H1 (cell line): ENCODE results near the gene TAF1L. TPM values are rescaled to one million over a fixed set of nuclear protein-coding genes. Genes with fewer than 3 reads are reported as not detected.

ENCODE experiments used
- CTCF ChIA-PET: fragments of 300-600 bp; sonication (Branson Sonifier 250); formaldehyde crosslinking; loops from one replicate; lab custom pipeline; 2021; ENCODE audit not compliant: partially characterized antibody; lab: Charles Lee
- POLR2A ChIA-PET: fragments of 300-600 bp; sonication (Branson Sonifier 250); formaldehyde crosslinking; loops from one replicate; lab custom pipeline; 2021; ENCODE audit warnings: inconsistent platforms; ENCODE audit not compliant: partially characterized antibody; lab: Charles Lee
- DNase-seq, 2 experiments: peaks; one replicate each; pipeline versions ENCODE4 v3.0.0 to v3.0.0-alpha.2; 2010 to 2022; ENCODE audit warnings: low spot score in 2 of 2, low read depth in 1 of 2, mixed read lengths in 1 of 2
- FAIRE-seq: peaks from 2 replicates; lab custom pipeline; 2011; peaks lifted over from hg19 to GRCh38; lab: Jason Lieb, UNC
- H2AFZ ChIP-seq: 2 replicates; pipeline ENCODE4 v1.8.1; 2012; ENCODE audit warnings: low read length, inconsistent platforms
- H2AK5ac ChIP-seq: 2 replicates; pipeline ENCODE4 v1.6.1; 2013; ENCODE audit warnings: low read depth, low read length
- H2BK120ac ChIP-seq: replicated peaks from 2 replicates; pipeline ENCODE3; 2013; ENCODE audit warnings: low read depth, low read length, inconsistent platforms
- H2BK12ac ChIP-seq: 2 replicates; pipeline ENCODE4 v1.6.1; 2013; ENCODE audit warnings: low read depth, low read length
- H2BK15ac ChIP-seq: 2 replicates; pipeline ENCODE4 v1.6.1; 2013; ENCODE audit warnings: low read length
- H2BK20ac ChIP-seq: 2 replicates; pipeline ENCODE4 v1.6.1; 2013; ENCODE audit warnings: low read length
- H2BK5ac ChIP-seq: 2 replicates; pipeline ENCODE4 v1.6.1; 2013; ENCODE audit warnings: low read depth, low read length
- H3K14ac ChIP-seq: 2 replicates; pipeline ENCODE4 v1.6.1; 2013; ENCODE audit warnings: inconsistent platforms; ENCODE audit not compliant: insufficient read length
- H3K18ac ChIP-seq: 2 replicates; pipeline ENCODE4 v1.6.1; 2013; ENCODE audit warnings: low read length; ENCODE audit errors: extremely low read depth
- H3K23ac ChIP-seq: 2 replicates; pipeline ENCODE4 v1.6.1; 2013; ENCODE audit warnings: inconsistent platforms; ENCODE audit not compliant: insufficient read length
- H3K23me2 ChIP-seq: 2 replicates; pipeline ENCODE4 v1.6.1; 2013; ENCODE audit warnings: low read depth, low read length
- H3K27ac ChIP-seq: 2 replicates; pipeline ENCODE4 v1.6.1; 2011; ENCODE audit warnings: low read depth, low read length, inconsistent platforms
- H3K27me3 ChIP-seq, 4 experiments: replicated peaks in 1 of 4; 1 replicate in 1 of 4; 2 replicates in 3 of 4; pipeline versions ENCODE4 v1.6.1 to v1.8.1; 2011 to 2013; ENCODE audit warnings: low read length in 3 of 4, mild to moderate bottlenecking in 3 of 4, inconsistent platforms in 2 of 4, mixed read lengths in 2 of 4, moderate library complexity in 1 of 4; ENCODE audit not compliant: control insufficient read depth in 3 of 4, insufficient read depth in 3 of 4; ENCODE audit errors: extremely low read depth in 1 of 4
- H3K36me3 ChIP-seq, 4 experiments: 2 replicates each; pipeline versions ENCODE4 v1.6.1 to v1.8.1; 2011 to 2013; ENCODE audit warnings: mild to moderate bottlenecking in 4 of 4, low read length in 3 of 4, moderate library complexity in 2 of 4, control low read depth in 1 of 4, inconsistent platforms in 1 of 4; ENCODE audit not compliant: insufficient read depth in 4 of 4, control insufficient read depth in 2 of 4
- H3K4ac ChIP-seq: replicated peaks from 2 replicates; pipeline ENCODE3; 2013; ENCODE audit warnings: low read length, low read depth, mixed read lengths, inconsistent platforms; ENCODE audit not compliant: insufficient read length
- H3K4me1 ChIP-seq, 4 experiments: replicated peaks in 1 of 4; 1 replicate in 1 of 4; 2 replicates in 3 of 4; pipeline versions ENCODE4 v1.6.1 to v1.8.1; 2011 to 2013; ENCODE audit warnings: low read length in 3 of 4, inconsistent platforms in 2 of 4, mixed read lengths in 1 of 4; ENCODE audit not compliant: insufficient read depth in 4 of 4, control insufficient read depth in 3 of 4
- H3K4me2 ChIP-seq, 2 experiments: 2 replicates each; pipeline versions ENCODE4 v1.6.1 to v1.8.1; 2011 to 2013; ENCODE audit warnings: low read depth in 2 of 2, low read length in 2 of 2, control low read depth in 1 of 2, inconsistent platforms in 1 of 2, mild to moderate bottlenecking in 1 of 2; ENCODE audit not compliant: insufficient read depth in 1 of 2
- H3K4me3 ChIP-seq, 4 experiments: fragments of 200-600, 300-600 bp in 1 of 4; sonication (generic), shearing (Covaris generic), sonication (Bioruptor Twin) in 1 of 4; 2 replicates each; pipeline versions ENCODE4 v1.5.1 to v1.8.1; 2011 to 2016; ENCODE audit warnings: low read length in 4 of 4, low read depth in 3 of 4, control low read depth in 2 of 4, inconsistent platforms in 2 of 4, mild to moderate bottlenecking in 2 of 4, mixed read lengths in 1 of 4, moderate library complexity in 1 of 4; ENCODE audit not compliant: insufficient read depth in 2 of 4; ENCODE audit errors: extremely low read depth in 1 of 4
- H3K56ac ChIP-seq: replicated peaks from 2 replicates; pipeline ENCODE3; 2013; ENCODE audit warnings: low read depth, mild to moderate bottlenecking, mixed read lengths, low read length, inconsistent platforms; ENCODE audit not compliant: insufficient read length
- H3K79me1 ChIP-seq: 2 replicates; pipeline ENCODE4 v1.6.1; 2013; ENCODE audit warnings: low read depth, low read length, control low read depth
- H3K79me2 ChIP-seq, 2 experiments: 2 replicates each; pipeline versions ENCODE4 v1.6.1 to v1.8.1; 2012 to 2013; ENCODE audit warnings: low read length in 2 of 2, mild to moderate bottlenecking in 2 of 2, inconsistent platforms in 1 of 2; ENCODE audit not compliant: insufficient read depth in 2 of 2, control insufficient read depth in 1 of 2
- H3K9ac ChIP-seq, 4 experiments: replicated peaks in 1 of 4; 1 replicate in 1 of 4; 2 replicates in 3 of 4; pipeline versions ENCODE4 v1.6.1 to v1.8.1; 2011 to 2013; ENCODE audit warnings: low read depth in 3 of 4, low read length in 3 of 4, control low read depth in 2 of 4, mild to moderate bottlenecking in 2 of 4, moderate library complexity in 2 of 4, inconsistent platforms in 1 of 4; ENCODE audit errors: extremely low read depth in 1 of 4
- H3K9me3 ChIP-seq, 2 experiments: 2 replicates each; pipeline versions ENCODE4 v1.6.1 to v1.8.1; 2012 to 2013; ENCODE audit warnings: mild to moderate bottlenecking in 2 of 2, moderate library complexity in 2 of 2, control low read depth in 1 of 2, inconsistent platforms in 1 of 2, low read depth in 1 of 2, low read length in 1 of 2, mixed read lengths in 1 of 2; ENCODE audit not compliant: insufficient read depth in 2 of 2
- H4K20me1 ChIP-seq, 2 experiments: replicated peaks in 1 of 2; 2 replicates each; pipeline versions ENCODE3 to v1.8.1; 2011 to 2013; ENCODE audit warnings: inconsistent platforms in 2 of 2, low read length in 2 of 2, mild to moderate bottlenecking in 1 of 2; ENCODE audit not compliant: insufficient read depth in 2 of 2, control insufficient read depth in 1 of 2
- H4K5ac ChIP-seq: 2 replicates; pipeline ENCODE4 v1.6.1; 2013; ENCODE audit warnings: low read length, low read depth, mixed read lengths, inconsistent platforms; ENCODE audit not compliant: insufficient read length
- H4K8ac ChIP-seq: 2 replicates; pipeline ENCODE4 v1.8.0; 2013; ENCODE audit warnings: mild to moderate bottlenecking, moderate library complexity, low read length, inconsistent platforms; ENCODE audit not compliant: insufficient read depth; ENCODE audit errors: extremely low read depth
- H4K91ac ChIP-seq: replicated peaks from 2 replicates; pipeline ENCODE3; 2013; ENCODE audit warnings: low read length, mixed read lengths, inconsistent platforms; ENCODE audit not compliant: insufficient read length
- GTF2F1 ChIP-seq: IDR thresholded peaks from 2 replicates; pipeline ENCODE4 v1.6.1; 2012; ENCODE audit warnings: low read depth, low read length, improper control_type of control experiment, borderline replicate concordance
- JUND ChIP-seq: IDR thresholded peaks from 2 replicates; pipeline ENCODE4 v1.6.1; 2011; ENCODE audit warnings: mild to moderate bottlenecking, improper control_type of control experiment, low read length
- SP2 ChIP-seq: IDR thresholded peaks from 2 replicates; pipeline ENCODE4 v1.6.1; 2012; ENCODE audit warnings: mild to moderate bottlenecking, low read length, inconsistent platforms
- TAF7 ChIP-seq: optimal IDR thresholded peaks from 2 replicates; pipeline ENCODE3; 2011; ENCODE audit warnings: low read depth, mild to moderate bottlenecking, inconsistent platforms, low read length, moderate library complexity, borderline replicate concordance
- TCF12 ChIP-seq: IDR thresholded peaks from 2 replicates; pipeline ENCODE4 v1.6.1; 2011; ENCODE audit warnings: low read depth, mild to moderate bottlenecking, low read length
- YY1 ChIP-seq: IDR thresholded peaks from 2 replicates; pipeline ENCODE4 v1.6.1; 2011; ENCODE audit warnings: low read depth, mild to moderate bottlenecking, low read length
- polyA plus RNA-seq, 7 experiments: library from polyadenylated mRNA; depleted of rRNA in 3 of 7; stranded (reverse) in 5 of 7; unstranded in 2 of 7; fragments of >200 nt in 5 of 7; fragments of 200-250 nt in 2 of 7; gene quantifications; 1 replicate in 5 of 7; 2 replicates in 1 of 7; 4 replicates in 1 of 7; pipeline versions ENCODE4 v1.2.1 to v1.2.3, GENCODE V29; 2011 to 2013; ENCODE audit warnings: missing spikeins in 2 of 7, mixed read lengths in 2 of 7
- total RNA-seq: library from RNA; stranded (reverse); fragmentation: NEBNext Ultra II Directional; extraction: Animal tissue kit (Norgen Biotek cat#: 25700); gene quantifications from 2 replicates; pipeline ENCODE4 v1.2.1, GENCODE V29; 2021

Gene TAF1L
- total and polyA plus RNA-seq, 2 of the 8 experiments (the other 6 are each of a cell fraction or from before 2014, with no cell fraction given): not detected

DNA sequence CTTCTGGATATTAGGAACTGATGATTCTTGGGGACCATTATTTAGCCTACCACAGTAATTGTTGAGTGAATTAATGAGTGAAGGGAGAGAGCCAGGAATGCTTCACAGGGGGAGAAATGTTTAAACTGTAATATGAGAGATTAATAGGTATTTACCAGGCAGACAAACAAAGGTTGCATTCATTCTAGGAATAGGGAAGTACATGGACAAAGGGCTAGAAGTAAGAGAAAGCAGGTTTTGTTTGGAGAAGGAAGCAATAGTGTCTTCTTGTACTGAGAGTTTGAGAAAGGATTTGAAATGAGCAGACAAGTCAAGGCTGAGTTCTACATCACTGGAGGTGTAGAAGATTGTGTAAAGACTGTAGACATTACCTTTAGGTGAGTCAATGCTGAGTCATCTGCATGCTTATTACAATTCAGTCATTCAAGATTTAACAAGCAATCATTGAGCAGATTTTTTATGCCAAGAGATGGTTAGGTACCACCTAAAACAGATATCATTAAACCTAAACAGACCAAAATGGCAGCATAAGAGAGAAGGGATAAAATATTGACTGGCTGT, 8.0 kb downstream of the TAF1L start:
- Histone ChIP-seq H3K4me2 (no peak overlapping the region), H3K9me3 (peaks cover 6 to 10% of the 10 kb centered on the region in 2 experiments; a peak in 1 of 4 replicates), H3K56ac (no peak overlapping the region), H2BK20ac (no peak overlapping the region), H3K79me2 (no peaks in the 10 kb centered on the region), H3K27me3 (no peaks in the 10 kb centered on the region), H3K9ac (no peak overlapping the region), H2AK5ac (no peak overlapping the region), H3K23me2 (no peaks in the 10 kb centered on the region), H3K14ac (no peak overlapping the region), H3K23ac (no peak overlapping the region), H2AFZ (0 out of 2 replicates have a peak overlapping the region, but pooled peaks have one; percentile 23), H3K27ac (no peak overlapping the region), H3K79me1 (no peaks in the 10 kb centered on the region), H3K36me3 (no peaks in the 10 kb centered on the region), H4K91ac (no peak overlapping the region), H4K5ac (no peak overlapping the region), H4K20me1 (no peaks in the 10 kb centered on the region), H3K4ac (no peak overlapping the region), H3K4me1 (no peaks in the 10 kb centered on the region), H3K4me3 (no peak overlapping the region), H4K8ac (no peak overlapping the region), H2BK12ac (no peak overlapping the region), H2BK5ac (no peak overlapping the region), H3K18ac (no peak overlapping the region), H2BK15ac (no peak overlapping the region), H2BK120ac (no peak overlapping the region)
- TF ChIP-seq TCF12 (no peak), GTF2F1 (no peak), YY1 (no peak), JUND (no peak), SP2 (no peak), TAF7 (no peak)
- POLR2A ChIA-PET: no interaction called here
- CTCF ChIA-PET: interaction anchor here (1.0 to 1.7 kb wide), 2 partner anchors 9 to 16 kb away, joined by 3 to 4 read pairs; no protein-coding TSS in a partner anchor
- DNase-seq: no peak
- no peak for FAIRE-seq
